Lower leg skin (tissue), 4 donors: ENCODE measurements around the gene LITAF. TPM values are rescaled to one million over a fixed set of nuclear protein-coding genes. Genes with fewer than 3 reads are reported as not detected.
"Not testable (repeated sequence)": the region's sequence is repeated elsewhere in the genome, so short reads cannot be mapped to it uniquely, and the experiment has no call there.

Experiments
- DNase-seq, 2 donors: peaks; one replicate each; pipeline ENCODE4 v3.0.0-alpha.2; 2019; ENCODE audit warnings: low spot score in 2 of 2
- H3K4me3 ChIP-seq: fragments of 200-600 bp; sonication (generic); 2 replicates; pipeline ENCODE4 v1.5.1; 2017; ENCODE audit warnings: mild to moderate bottlenecking, low read depth; ENCODE audit not compliant: poor library complexity, severe bottlenecking
- POLR2A ChIP-seq, 2 donors: fragments of 450-650 bp; IDR thresholded peaks; one replicate each; pipeline ENCODE4 v1.6.1; 2016 to 2017; ENCODE audit warnings: antibody characterized with exemption in 2 of 2, mild to moderate bottlenecking in 1 of 2, moderate library complexity in 1 of 2
- whole genome bisulfite sequencing, 2 donors: methylation state at CpG; one replicate each; pipeline ENCODE4 v1.1.5; 2018; 5-methylcytosine and 5-hydroxymethylcytosine counted together
- intact Hi-C: fragments of 100-400 bp; cut with DNase I; formaldehyde crosslinking; loops from one replicate; pipeline ENCODE4 v1.15.0; 2023; ENCODE audit warnings: low total_unique reads
- total RNA-seq, 4 donors: library from RNA; depleted of rRNA; stranded (reverse); fragments of >200 nt; gene quantifications; one replicate each; pipeline ENCODE4 v1.1.0, GENCODE V29; 2016
- TF ChIP-seq, protein P1 (sequence below), 3 donors: fragments of 450-650 bp; IDR thresholded peaks; one replicate each; pipeline ENCODE4 v1.5.1; 2016; ENCODE audit warnings: antibody characterized with exemption in 3 of 3, mild to moderate bottlenecking in 3 of 3, moderate library complexity in 2 of 3

The LITAF gene
- total RNA-seq, 4 donors from 2014 or later, result 54.9 to 84.2 (median 67.7) TPM

DNA sequence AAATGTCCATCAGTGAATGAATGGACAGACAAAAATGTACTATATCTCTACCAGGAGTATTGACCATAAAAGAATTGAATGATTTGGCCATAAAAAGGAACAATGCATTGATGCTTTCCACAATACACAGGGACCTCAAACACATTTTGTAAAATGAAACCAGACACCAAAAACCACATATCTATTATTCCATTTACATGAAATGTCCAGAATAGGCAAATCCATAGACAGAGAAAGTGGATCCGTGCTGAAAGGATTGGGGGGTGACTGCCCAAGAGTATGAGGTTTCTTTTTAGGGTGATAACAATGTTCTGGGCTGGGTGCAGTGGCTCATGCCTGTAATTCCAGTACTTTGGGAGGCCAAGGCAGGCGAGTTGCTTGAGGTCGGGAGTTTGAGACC is 6.9 kb upstream of the LITAF start:
- no peak for DNase-seq
- H3K4me3 ChIP-seq, result no peak overlapping the region
- 82% methylated on average over 3 of the region's 3 CpGs for WGBS, 2 donors
- TF ChIP-seq, protein P1, sequence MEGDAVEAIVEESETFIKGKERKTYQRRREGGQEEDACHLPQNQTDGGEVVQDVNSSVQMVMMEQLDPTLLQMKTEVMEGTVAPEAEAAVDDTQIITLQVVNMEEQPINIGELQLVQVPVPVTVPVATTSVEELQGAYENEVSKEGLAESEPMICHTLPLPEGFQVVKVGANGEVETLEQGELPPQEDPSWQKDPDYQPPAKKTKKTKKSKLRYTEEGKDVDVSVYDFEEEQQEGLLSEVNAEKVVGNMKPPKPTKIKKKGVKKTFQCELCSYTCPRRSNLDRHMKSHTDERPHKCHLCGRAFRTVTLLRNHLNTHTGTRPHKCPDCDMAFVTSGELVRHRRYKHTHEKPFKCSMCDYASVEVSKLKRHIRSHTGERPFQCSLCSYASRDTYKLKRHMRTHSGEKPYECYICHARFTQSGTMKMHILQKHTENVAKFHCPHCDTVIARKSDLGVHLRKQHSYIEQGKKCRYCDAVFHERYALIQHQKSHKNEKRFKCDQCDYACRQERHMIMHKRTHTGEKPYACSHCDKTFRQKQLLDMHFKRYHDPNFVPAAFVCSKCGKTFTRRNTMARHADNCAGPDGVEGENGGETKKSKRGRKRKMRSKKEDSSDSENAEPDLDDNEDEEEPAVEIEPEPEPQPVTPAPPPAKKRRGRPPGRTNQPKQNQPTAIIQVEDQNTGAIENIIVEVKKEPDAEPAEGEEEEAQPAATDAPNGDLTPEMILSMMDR (IDR thresholded peaks at IDR 0.05), result no peak
- no peak for TF ChIP-seq POLR2A (IDR thresholded peaks at IDR 0.05)
- intact Hi-C loops, result no loop called here

DNA sequence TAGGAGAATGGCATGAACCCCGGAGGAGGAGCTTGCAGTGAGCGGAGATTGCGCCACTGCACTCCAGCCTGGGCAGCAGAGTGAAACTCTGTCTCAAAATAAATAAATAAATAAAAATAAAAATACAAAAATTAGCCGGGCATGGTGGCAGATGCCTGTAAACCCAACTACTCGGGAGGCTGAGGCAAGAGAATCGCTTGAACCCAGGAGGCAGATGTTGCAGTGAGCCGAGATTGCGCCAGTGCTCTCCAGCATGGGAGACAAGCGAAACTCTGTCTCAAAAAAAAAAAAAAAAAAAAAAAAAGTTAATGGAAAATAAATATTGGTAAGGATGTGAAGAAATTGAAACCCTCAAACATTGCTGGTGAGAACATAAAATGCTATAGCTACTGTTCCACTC is 6.4 kb upstream of the LITAF start:
- WGBS, 2 donors, result 95 to 96% methylated on average over 9 of the region's 9 CpGs
- DNase-seq, intact Hi-C loops, H3K4me3 ChIP-seq: not testable (repeated sequence)

DNA sequence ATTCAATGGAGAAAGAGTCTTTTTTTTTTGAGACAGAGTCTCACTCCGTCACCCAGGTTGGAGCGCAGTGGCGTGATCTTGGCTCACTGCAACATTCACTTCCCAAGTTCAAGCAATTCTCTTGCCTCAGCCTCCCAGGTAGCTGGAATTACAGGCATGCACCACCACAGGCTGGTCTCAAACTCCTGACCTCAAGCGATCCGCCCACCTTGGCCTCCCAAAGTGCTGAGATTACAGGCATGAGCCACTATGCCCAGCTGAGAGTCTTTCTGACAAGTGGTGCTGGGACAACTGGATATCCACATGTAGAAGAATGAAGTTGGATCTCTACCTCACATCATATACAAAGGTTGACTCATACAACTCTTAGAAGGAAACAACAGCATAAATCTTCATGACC is 4.9 kb upstream of the LITAF start:
- DNase-seq, H3K4me3 ChIP-seq, intact Hi-C loops: not testable (repeated sequence)
- WGBS, 2 donors, result 89 to 95% methylated on average over 5 of the region's 5 CpGs

DNA sequence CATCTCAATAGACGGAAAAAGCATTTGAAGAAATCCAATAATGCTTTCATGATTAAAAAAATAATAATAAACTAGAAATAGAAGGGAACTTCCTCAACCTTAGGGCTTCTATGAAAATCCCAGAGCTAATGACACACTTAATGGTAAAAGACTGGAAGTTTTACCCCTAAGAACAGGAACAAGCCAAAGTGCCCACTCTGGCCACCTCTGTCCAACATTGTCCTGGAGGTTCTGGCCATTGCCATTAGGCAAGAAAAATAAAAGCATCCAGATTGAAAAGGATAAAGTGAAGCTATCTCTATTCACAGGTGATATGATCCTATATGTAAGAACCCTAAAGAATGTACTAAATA is 2.5 kb upstream of the LITAF start:
- no peak overlapping the region for H3K4me3 ChIP-seq
- no peak for DNase-seq
- intact Hi-C loops, result no loop called here
- WGBS, 2 donors, result 91 to 93% methylated on average over 1 of the region's 1 CpG
- TF ChIP-seq, protein P1 (IDR thresholded peaks at IDR 0.05), result no peak
- TF ChIP-seq POLR2A (IDR thresholded peaks at IDR 0.05), result no peak

DNA sequence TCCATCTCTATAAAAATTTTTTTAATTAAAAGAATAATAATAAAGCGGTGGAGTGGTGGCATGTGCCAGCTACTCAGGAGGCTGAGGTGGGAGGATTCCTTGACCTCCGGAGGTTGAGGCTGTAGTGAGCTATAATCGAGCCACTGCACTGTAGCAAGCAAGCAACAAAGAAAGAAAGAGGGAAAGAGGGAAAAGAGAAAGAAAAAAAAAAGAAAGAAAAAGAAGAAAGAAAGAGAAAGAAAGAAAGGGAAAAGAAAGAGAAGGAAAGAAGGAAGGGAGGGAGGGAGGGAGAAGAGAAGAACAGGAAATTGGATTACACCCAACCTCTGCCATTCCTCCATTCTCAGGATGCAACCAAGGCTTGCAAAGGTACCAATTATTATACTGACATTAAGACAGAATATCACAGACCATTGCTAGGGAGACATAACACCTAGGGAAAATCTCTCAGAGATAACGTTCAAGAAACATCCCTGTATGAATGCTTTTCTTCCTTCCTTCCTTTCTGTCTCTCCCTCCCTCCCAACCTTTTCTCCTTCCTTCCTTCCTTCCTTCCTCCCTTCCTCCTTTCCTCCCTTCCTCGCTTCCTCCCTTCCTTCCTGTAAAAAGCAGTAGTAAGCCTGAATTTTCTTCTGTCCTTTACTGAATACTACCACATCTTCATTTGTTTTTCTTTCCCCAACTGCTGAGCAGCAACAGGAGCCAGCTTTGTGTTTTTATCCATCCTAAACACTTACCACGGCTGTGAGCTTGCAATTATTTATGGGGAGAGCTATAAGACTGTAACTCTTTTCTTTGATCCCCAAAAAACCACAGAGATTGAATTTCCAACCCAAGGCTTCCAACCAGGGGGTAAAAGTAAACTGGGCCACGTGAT is 1.8 kb upstream of the LITAF start:
- WGBS, 2 donors, result 77 to 79% methylated on average over 7 of the region's 7 CpGs
- intact Hi-C loops, result no loop called here
- H3K4me3 ChIP-seq, result no peak overlapping the region
- no peak for DNase-seq
- TF ChIP-seq, protein P1 (IDR thresholded peaks at IDR 0.05), result no peak
- no peak for TF ChIP-seq POLR2A (IDR thresholded peaks at IDR 0.05)

DNA sequence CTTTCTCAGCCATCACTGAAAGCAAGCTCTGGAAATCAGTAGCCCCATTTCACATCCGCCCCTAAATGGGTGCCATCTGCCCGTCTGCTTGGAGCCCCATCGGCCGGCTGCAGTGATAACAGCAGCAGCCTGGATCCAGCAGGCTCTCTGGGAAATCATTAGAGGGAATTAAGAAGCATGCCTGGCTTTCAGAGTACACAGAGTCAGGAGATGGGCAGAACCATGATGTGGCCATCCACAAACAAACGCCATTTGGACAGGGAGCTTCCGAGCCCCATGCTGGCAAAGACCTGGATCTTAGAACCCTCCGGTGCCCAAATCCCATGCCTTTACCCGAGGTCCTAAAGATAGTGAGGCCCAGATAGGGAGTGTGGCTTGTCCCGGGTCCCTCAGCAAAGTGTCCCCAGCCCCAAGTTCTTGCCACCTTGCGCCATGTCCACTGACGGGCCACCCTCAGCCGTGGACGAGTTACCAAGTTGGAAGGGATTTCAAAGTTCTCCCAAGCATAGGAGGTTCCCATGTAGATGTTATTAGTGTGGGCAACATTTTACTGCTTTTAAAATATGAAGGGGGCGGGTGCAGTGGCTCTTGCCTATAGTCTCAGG is 1.0 kb upstream of the LITAF start:
- WGBS, 2 donors, result 83 to 85% methylated on average over 14 of the region's 14 CpGs
- TF ChIP-seq, protein P1 (IDR thresholded peaks at IDR 0.05), result no peak
- no peak for TF ChIP-seq POLR2A (IDR thresholded peaks at IDR 0.05)
- no peak overlapping the region for H3K4me3 ChIP-seq
- DNase-seq, result no peak
- intact Hi-C loops, result no loop called here
